ENCODE measurements around the gene GPR85. TPM values are rescaled to one million over a fixed set of nuclear protein-coding genes. Genes with fewer than 3 reads are reported as not detected.

Gene GPR85
- total and polyA plus RNA-seq, 2 of the 4 experiments (the other 2 are of a cell fraction): 1.7 to 5.4 TPM

Other genes with a start within 250 kb of the GPR85 start
- 47.7 and 51.7 TPM in 2 replicates for gene SMIM30, start 31.7 kb upstream of the GPR85 start, total RNA-seq (2012; rRNA removed)
- 24.9 and 31.6 TPM in 2 replicates for gene SMIM30, start 31.7 kb upstream of the GPR85 start, polyA plus RNA-seq (2012; rRNA removed)

All from IMR-90 (cell line).